HG03342 (cell line): ENCODE data around the gene PIGW.
A peak's percentile ranks its signal among the peaks of the same experiment; 100 is the strongest.
"Not testable (repeated sequence)": the region's sequence is repeated elsewhere in the genome, so short reads cannot be mapped to it uniquely, and the experiment has no call there.

Experiments used
- ATAC-seq: cut with Tn5 transposase; IDR thresholded peaks from one replicate; pipeline ENCODE4 v1.9.1; 2021; ENCODE audit warnings: mild to moderate bottlenecking, moderate library complexity; ENCODE audit not compliant: unreplicated experiment

Gene PIGW

DNA sequence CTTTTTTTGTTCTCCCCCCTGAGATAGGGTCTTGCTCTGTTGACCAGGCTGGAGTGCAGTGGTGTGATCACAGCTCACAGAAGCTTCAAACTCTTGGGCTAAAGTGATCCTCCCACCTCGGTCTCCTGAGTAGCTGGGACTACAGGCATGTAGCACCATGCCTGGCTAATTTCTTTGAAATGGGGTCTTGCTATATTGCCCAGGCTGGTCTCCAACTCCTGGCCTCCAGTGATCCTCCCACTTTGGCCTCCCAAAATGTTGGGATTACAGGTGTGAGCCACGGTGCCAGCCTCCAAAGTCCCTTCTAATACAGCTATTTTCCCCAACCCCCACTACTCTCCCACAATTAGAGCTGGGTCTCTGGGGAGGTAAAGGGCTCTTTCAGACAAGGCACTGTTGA, 26.3 kb upstream of the PIGW start:
- not testable (repeated sequence) for ATAC-seq

- no peak for ATAC-seq
Observed at GRCh38 chr17:36509272-36509985, 25.4 kb upstream of the PIGW start.

GRCh38 chr17:36510636-36511035, 24.2 kb upstream of the PIGW start:
- ATAC-seq: no peak

DNA sequence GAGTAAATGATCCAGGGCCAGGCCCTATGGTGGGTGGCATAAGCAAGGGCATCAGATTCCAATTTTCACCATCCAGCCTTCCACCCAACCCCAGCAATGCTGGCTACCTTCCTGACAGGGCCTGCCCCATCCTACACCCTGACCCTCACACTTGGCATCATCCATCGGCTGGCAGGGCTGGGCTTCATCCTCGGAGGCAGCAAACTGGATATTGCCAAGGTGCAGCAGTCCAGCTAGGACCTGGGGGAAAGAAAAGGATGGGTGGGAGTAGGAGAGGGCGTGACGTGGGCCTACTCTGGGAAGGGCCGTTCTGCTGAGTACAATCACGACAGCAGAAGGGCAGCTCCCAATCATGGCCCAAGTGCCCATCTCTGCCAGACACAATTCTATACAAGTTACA, 23.6 kb upstream of the PIGW start:
- ATAC-seq: no peak

- ATAC-seq: no peak
Observed at GRCh38 chr17:36512641-36513040, 22.1 kb upstream of the PIGW start.

DNA sequence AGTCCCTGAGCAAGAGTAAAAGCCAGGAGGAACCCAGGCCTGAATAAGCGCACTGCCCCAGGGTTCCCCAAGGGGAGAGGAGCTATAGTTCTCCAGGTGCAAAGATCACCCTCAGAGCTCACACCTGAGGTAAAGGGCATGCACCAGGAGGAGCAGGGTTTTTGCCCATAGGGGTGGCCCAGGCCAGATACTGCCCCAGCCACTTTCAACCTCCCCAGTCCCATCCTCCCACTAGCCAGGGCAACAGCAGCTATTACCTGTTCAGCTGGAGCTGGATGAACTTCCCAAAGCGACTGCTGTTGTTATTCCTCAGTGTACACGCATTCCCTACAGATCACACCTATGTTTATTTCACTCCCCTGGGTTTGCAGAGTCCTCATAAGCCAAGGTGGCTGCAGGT, 19.9 kb upstream of the PIGW start:
- ATAC-seq: no peak

DNA sequence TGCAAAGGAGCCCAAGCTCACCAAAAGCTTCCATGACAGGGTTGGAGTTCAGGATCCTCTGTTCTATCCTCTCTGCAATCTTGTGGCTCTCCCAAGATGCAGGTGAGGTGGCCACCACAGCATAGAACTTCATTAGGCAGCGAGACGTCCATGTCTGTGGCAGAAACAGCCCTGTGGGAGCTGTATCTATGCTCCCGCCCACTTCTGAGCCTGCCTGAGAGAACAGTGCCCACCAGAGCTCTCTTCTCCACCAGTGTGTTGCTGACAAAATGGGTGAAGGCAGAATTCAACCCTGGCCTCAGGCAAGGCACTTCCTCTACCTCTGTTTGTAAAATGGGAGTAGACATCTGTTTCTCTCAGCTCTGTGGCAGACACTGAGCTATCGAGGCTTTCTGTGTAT, 18.9 kb upstream of the PIGW start:
- no peak for ATAC-seq

DNA sequence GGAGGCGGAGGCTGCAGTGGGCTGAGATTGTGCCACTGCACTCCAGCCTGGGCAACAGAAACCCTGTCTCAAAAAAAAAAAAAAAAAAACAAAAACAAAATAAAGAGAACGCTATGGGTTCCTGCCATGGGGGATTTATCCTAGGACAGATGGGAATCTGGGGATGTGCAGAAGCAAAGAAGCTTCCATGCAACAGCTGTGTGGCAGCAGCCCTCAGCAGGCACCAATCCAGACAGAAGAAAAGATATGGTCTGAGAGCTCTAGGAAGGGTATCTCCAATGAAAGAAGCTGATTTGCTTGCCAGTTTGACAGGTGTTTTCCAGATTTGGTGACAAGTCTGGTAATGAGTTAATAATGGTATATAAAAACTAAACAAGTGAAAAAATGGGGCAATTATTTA, 11.7 kb upstream of the PIGW start:
- no peak for ATAC-seq

GRCh38 chr17:36524428-36524876, 10.3 kb upstream of the PIGW start:
- ATAC-seq: no peak

GRCh38 chr17:36525113-36525512, 9.7 kb upstream of the PIGW start:
- ATAC-seq: no peak

DNA sequence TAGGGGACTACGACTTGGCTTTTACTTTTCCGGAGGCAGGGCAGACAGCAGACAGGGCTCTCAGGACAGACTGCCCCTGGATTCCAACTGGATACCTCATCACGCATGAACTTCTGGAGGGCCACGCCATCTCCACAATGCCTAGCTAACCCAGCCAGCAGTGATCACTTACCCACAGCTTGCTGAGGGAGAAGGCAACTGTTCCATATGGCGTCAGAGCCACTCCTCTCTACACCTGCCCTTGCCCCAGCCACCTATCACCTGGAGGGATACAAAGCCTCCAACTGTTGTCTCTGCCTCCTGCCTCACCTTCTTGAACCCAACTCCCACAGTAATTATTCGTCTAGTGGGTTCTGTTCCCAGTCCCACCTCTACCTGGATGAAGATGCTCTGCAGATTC, 8.9 kb upstream of the PIGW start:
- no peak for ATAC-seq

GRCh38 chr17:36527621-36528250, 7.1 kb upstream of the PIGW start:
- no peak for ATAC-seq

DNA sequence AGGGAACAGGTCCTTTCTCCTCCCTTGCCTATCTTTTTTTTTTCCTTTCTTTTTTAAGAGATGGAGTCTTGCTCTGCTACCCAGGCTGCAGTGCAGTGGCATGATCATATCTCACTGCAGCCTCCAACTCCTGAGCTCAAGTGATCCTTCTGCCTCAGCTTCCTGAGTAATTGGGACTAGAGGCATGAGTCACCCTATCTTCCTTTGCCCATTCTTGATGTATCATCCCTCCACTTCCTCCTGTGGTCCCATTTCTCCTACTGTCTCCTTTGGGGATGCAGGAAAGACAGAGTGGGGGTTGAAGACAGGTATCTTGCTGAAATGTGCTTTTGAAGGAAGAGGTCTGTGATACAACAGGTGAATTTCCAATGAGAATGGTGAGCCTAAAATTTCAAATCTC, 5.7 kb upstream of the PIGW start:
- no peak for ATAC-seq

DNA sequence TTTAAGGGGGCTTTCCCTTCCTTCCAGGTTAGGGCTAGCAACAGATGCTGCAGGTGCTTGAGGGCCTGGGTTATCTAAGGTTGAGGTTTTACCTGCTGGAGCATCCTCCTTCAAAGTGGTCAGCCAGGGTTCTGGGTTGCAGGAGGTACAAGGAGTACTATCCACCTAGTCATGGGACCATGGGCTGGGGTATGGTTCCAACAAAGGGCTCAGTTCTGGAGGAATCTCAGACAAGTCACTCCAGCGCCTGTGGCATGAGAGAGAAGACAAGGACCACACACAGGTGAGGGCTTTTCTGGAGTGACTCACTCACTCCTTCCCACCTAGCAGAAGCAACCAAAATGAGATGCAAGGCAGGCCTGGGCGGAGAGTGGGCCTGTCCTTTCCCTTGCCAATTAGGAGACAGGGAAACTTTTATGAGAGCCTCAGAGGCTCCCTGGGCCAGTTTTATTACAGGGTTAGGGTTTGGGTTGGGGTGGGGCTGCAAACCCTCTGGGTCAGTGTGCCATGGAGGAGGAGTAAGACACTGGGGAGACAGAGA, 2.3 kb upstream of the PIGW start:
- ATAC-seq: no peak

GRCh38 chr17:36533935-36534839, 600 bp upstream of the PIGW start:
- peak; percentile 30 for ATAC-seq

DNA sequence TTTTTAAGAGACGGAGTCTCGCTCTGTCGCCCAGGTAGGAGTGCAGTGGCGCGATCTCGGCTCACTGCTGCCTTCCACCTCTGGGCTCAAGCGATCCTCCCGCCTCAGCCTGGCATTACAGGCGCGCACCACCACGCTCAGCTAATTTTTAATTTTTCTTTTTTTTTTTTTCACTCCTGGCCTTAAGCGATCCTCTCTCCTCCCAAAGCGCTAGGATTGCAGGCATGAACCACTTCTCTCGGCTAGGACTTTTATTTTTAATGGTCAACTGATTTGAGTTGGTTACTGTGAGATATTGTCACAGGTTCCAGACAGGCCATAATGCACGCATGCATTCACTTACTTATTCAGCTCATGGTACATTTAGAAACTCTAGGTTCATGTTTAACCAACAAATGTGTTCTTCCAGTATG, 888 bp downstream of the PIGW start:
- no peak for ATAC-seq

DNA sequence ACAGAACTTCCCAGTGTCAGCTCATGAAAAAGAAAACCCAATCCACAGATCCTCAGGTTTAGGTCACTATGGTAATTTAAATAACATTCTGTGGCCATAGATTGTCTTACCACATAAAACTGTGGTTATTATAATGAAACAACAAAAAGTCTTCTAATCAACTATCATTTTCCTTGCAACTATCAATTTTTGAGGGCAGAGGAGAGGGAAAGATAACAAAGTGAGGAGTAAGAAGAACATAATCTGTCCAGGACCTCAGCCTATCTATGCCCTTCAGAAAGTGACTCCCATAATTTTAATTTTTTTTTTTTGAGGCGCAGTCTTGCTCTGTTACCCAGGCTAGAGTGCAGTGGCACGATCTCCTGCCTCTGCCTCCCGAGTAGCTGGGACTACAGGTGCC, 5.9 kb downstream of the PIGW start:
- ATAC-seq: no peak

GRCh38 chr17:36542755-36543154, 8.0 kb downstream of the PIGW start:
- ATAC-seq: no peak

DNA sequence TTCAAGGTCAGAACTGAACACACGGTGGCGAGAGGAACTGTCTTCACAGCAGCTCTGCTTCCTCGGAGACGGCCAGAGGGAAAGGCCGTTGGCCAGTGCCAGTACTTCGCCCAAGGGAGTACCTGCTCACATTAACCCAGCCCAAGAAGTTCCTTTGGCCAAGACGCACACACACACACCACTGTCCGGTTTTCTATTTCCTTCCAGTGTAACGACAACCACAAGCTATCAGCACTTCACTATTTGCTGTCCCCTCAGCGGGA, 9.2 kb downstream of the PIGW start:
- ATAC-seq: peak; percentile 1

GRCh38 chr17:36544307-36545076, 9.7 kb downstream of the PIGW start, which contains the start of gene GGNBP2:
Gene GGNBP2, plus strand, starts transcription at chr17:36544919. Its CDS starts 806 bp downstream, at chr17:36545725.
- peak; percentile 42 for ATAC-seq

DNA sequence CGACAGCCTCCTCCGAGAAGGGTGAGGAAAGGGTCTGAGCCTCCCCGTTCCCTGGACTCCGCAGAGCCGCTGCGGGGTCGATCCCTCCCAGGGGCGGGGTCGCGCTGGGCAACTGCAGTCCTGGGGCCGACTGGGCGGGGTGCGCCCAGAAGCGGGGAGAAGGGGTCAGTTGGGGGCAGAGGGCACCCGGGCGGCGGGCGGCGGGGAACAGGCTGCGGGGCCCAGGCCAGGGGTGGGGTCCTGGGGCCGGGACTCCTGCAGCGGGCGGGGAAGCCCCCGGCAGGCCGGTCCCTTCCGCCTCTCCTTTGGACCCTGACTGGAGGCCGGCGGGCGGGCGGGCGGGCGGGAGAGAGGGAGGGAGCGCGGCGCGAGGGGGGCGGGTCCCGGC, 10.3 kb downstream of the PIGW start:
- ATAC-seq: no peak
